K562 (cell line): ENCODE results near the gene CNPY3. TPM values are rescaled to one million over a fixed set of nuclear protein-coding genes. Genes with fewer than 3 reads are reported as not detected.

ENCODE experiments used
- ETV1 ChIP-seq: fragments of 450-650 bp; conservative IDR thresholded peaks from 2 replicates; pipeline ENCODE4 v1.6.1; 2016; ENCODE audit warnings: missing genetic modification characterization, control low read depth, low read depth, missing compliant biosample characterization
- IRF2 ChIP-seq: sonication (generic); formaldehyde crosslinking; IDR thresholded peaks from 2 replicates; pipeline ENCODE4 v1.8.1; 2022; ENCODE audit warnings: mild to moderate bottlenecking, missing genetic modification reagents
- NRF1 ChIP-seq, 2 experiments: fragments of 450-650 bp; IDR thresholded peaks in 1 of 2; conservative IDR thresholded peaks in 1 of 2; 2 replicates each; pipeline ENCODE4 v1.6.1; 2014; ENCODE audit warnings: mild to moderate bottlenecking in 2 of 2
- SLC30A9 ChIP-seq: fragments of 250-450 bp; sonication (Bioruptor Pico); IDR thresholded peaks from 2 replicates; pipeline ENCODE4 v1.8.0; 2022; ENCODE audit warnings: mild to moderate bottlenecking, moderate library complexity
- VEZF1 ChIP-seq: fragments of 200-800 bp; sonication (Bioruptor generic); IDR thresholded peaks from 2 replicates; pipeline ENCODE4 v1.6.1; 2017; ENCODE audit warnings: missing genetic modification characterization, missing compliant biosample characterization
- ZBTB7A ChIP-seq: IDR thresholded peaks from 2 replicates; pipeline ENCODE4 v1.6.1; 2011; ENCODE audit warnings: low read depth, mild to moderate bottlenecking, low read length, moderate library complexity, borderline replicate concordance; ENCODE audit not compliant: control insufficient read depth
- ZNF347 ChIP-seq: fragments of 450-650 bp; formaldehyde crosslinking; IDR thresholded peaks from 2 replicates; pipeline ENCODE4 v1.4.0; 2020; ENCODE audit warnings: low read depth, mild to moderate bottlenecking, moderate library complexity
- polyA plus RNA-seq, 8 experiments: library from polyadenylated mRNA; depleted of rRNA in 4 of 8; stranded (reverse) in 5 of 8; unstranded in 3 of 8; fragments of >200 nt; fragmentation: Nextera tagmentation in 2 of 8; fragmentation: Illumina TruSeq in 1 of 8; extraction: Ambion mirVana in 2 of 8; extraction: Trizol in 1 of 8; gene quantifications; 2 replicates each; pipeline versions ENCODE4 v1.2.1 to v1.2.3, GENCODE V29; 2011 to 2014; ENCODE audit warnings: inconsistent platforms in 1 of 8, missing spikeins in 1 of 8
- total RNA-seq, 7 experiments: library from RNA; depleted of rRNA in 6 of 7; stranded (reverse); fragments of >200 nt in 6 of 7; fragmentation: Illumina TruSeq in 2 of 7; extraction: Trizol in 2 of 7; gene quantifications; 2 replicates each; pipeline versions ENCODE4 v1.2.1 to v1.2.3, GENCODE V29; 2011 to 2021; ENCODE audit warnings: low replicate concordance in 1 of 7
- TF ChIP-seq, protein P1 (sequence below): sonication (generic); formaldehyde crosslinking; IDR thresholded peaks from 2 replicates; pipeline ENCODE4 v1.8.0; 2022; ENCODE audit warnings: missing genetic modification reagents, mild to moderate bottlenecking, moderate library complexity, borderline replicate concordance

Gene CNPY3
- total and polyA plus RNA-seq, 9 of the 15 experiments (the other 6 are each of a cell fraction or from before 2014, with no cell fraction given): 2.4 to 37.4 (median 21.2) TPM

GRCh38 chr6:42963855-42964605, 34.8 kb downstream of the CNPY3 start (continued):
- no peak for TF ChIP-seq NRF1 (conservative IDR thresholded peaks at IDR 0.05 in 1 of 2, IDR thresholded peaks at IDR 0.05 in 1 of 2)
- peak; percentile 69 for TF ChIP-seq VEZF1 (CRISPR knock-in tag)
- TF ChIP-seq IRF2 (CRISPR knock-in tag): no peak
- TF ChIP-seq SLC30A9 (CRISPR knock-in tag): no peak
- TF ChIP-seq, protein P1, sequence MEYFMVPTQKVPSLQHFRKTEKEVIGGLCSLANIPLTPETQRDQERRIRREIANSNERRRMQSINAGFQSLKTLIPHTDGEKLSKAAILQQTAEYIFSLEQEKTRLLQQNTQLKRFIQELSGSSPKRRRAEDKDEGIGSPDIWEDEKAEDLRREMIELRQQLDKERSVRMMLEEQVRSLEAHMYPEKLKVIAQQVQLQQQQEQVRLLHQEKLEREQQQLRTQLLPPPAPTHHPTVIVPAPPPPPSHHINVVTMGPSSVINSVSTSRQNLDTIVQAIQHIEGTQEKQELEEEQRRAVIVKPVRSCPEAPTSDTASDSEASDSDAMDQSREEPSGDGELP (CRISPR knock-in tag): peak; percentile 35; the same call in 1 of the 2 replicates
- TF ChIP-seq ETV1 (tag): 0 out of 2 replicates have a peak, but pooled peaks have one; percentile 17
- no peak for TF ChIP-seq ZNF347 (CRISPR knock-in tag)
- peak; percentile 16; the same call in 1 of the 2 replicates for TF ChIP-seq ZBTB7A
- TF ChIP-seq, all 486 proteins: peak for 18
